Lower leg skin (tissue), 4 donors: ENCODE data around the gene FGF22. TPM values are rescaled to one million over a fixed set of nuclear protein-coding genes. Genes with fewer than 3 reads are reported as not detected.

Experiments
- DNase-seq, 2 donors: peaks; one replicate each; pipeline ENCODE4 v3.0.0-alpha.2; 2019; ENCODE audit warnings: low spot score in 2 of 2
- H3K4me3 ChIP-seq: fragments of 200-600 bp; sonication (generic); 2 replicates; pipeline ENCODE4 v1.5.1; 2017; ENCODE audit warnings: mild to moderate bottlenecking, low read depth; ENCODE audit not compliant: poor library complexity, severe bottlenecking
- CTCF ChIP-seq, 3 donors: fragments of 450-650 bp; IDR thresholded peaks; one replicate each; pipeline ENCODE4 v1.5.1; 2016; ENCODE audit warnings: antibody characterized with exemption in 3 of 3, mild to moderate bottlenecking in 3 of 3, moderate library complexity in 2 of 3
- POLR2A ChIP-seq, 2 donors: fragments of 450-650 bp; IDR thresholded peaks; one replicate each; pipeline ENCODE4 v1.6.1; 2016 to 2017; ENCODE audit warnings: antibody characterized with exemption in 2 of 2, mild to moderate bottlenecking in 1 of 2, moderate library complexity in 1 of 2
- WGBS, 2 donors: methylation state at CpG; one replicate each; pipeline ENCODE4 v1.1.5; 2018; 5-methylcytosine and 5-hydroxymethylcytosine counted together
- intact Hi-C: fragments of 100-400 bp; cut with DNase I; formaldehyde crosslinking; loops from one replicate; pipeline ENCODE4 v1.15.0; 2023; ENCODE audit warnings: low total_unique reads
- total RNA-seq, 4 donors: library from RNA; depleted of rRNA; stranded (reverse); fragments of >200 nt; gene quantifications; one replicate each; pipeline ENCODE4 v1.1.0, GENCODE V29; 2016

The FGF22 gene
- total RNA-seq, 4 donors from 2014 or later, result 16.1 to 41.8 (median 25.6) TPM

- intact Hi-C loops, result no loop called here
- no peak for DNase-seq
- TF ChIP-seq CTCF (IDR thresholded peaks at IDR 0.05), result no peak
- TF ChIP-seq POLR2A (IDR thresholded peaks at IDR 0.05), result no peak
- 86 to 89% methylated on average over 20 to 23 of the region's 24 CpGs for WGBS, 2 donors
- no peak overlapping the region for H3K4me3 ChIP-seq
These were observed 12.3 kb downstream of the FGF22 start for GRCh38 chr19:651991-652390.

- no peak overlapping the region for H3K4me3 ChIP-seq
- intact Hi-C loops, result no loop called here
- whole genome bisulfite sequencing, 2 donors, result 91% methylated on average over 42 to 46 of the region's 54 CpGs
- no peak for DNase-seq
- TF ChIP-seq CTCF (IDR thresholded peaks at IDR 0.05) (no peak), POLR2A (IDR thresholded peaks at IDR 0.05) (no peak)
These were observed 13.0 kb downstream of the FGF22 start for GRCh38 chr19:652467-653389.

- intact Hi-C loops, result no loop called here
- TF ChIP-seq CTCF (IDR thresholded peaks at IDR 0.05), result no peak
- TF ChIP-seq POLR2A (IDR thresholded peaks at IDR 0.05), result no peak
- whole genome bisulfite sequencing, 2 donors, result 91 to 92% methylated on average over 12 to 14 of the region's 17 CpGs
- no peak overlapping the region for H3K4me3 ChIP-seq
- no peak for DNase-seq
These were observed 13.7 kb downstream of the FGF22 start for GRCh38 chr19:653425-653824.

GRCh38 chr19:655691-656090 is 16.0 kb downstream of the FGF22 start:
- 79 to 84% methylated on average over 17 of the region's 17 CpGs for WGBS, 2 donors
- no peak overlapping the region for H3K4me3 ChIP-seq
- TF ChIP-seq POLR2A (IDR thresholded peaks at IDR 0.05), result no peak
- TF ChIP-seq CTCF (IDR thresholded peaks at IDR 0.05), result no peak
- intact Hi-C loops, result no loop called here
- no peak for DNase-seq

- H3K4me3 ChIP-seq, result no peak overlapping the region
- 87 to 88% methylated on average over 41 to 43 of the region's 43 CpGs for WGBS, 2 donors
- intact Hi-C loops, result no loop called here
- TF ChIP-seq CTCF (IDR thresholded peaks at IDR 0.05) (no peak), POLR2A (IDR thresholded peaks at IDR 0.05) (no peak)
- no peak for DNase-seq
These were observed 17.3 kb downstream of the FGF22 start for GRCh38 chr19:656751-657559.
